Measurements from ENCODE around the gene COQ3. TPM values are rescaled to one million over a fixed set of nuclear protein-coding genes. Genes with fewer than 3 reads are reported as not detected.

Gene COQ3, protein sequence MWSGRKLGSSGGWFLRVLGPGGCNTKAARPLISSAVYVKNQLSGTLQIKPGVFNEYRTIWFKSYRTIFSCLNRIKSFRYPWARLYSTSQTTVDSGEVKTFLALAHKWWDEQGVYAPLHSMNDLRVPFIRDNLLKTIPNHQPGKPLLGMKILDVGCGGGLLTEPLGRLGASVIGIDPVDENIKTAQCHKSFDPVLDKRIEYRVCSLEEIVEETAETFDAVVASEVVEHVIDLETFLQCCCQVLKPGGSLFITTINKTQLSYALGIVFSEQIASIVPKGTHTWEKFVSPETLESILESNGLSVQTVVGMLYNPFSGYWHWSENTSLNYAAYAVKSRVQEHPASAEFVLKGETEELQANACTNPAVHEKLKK
- 4.3 TPM for total RNA-seq

GRCh38 chr6:99393698-99394531 lies at the start of gene COQ3:
TSS of gene COQ3 (minus strand) at chr6:99394195. CDS start at chr6:99394179, 16 bp downstream.
- peak; percentile 60 for DNase-seq (ENCODE audit: low spot score)

DNA sequence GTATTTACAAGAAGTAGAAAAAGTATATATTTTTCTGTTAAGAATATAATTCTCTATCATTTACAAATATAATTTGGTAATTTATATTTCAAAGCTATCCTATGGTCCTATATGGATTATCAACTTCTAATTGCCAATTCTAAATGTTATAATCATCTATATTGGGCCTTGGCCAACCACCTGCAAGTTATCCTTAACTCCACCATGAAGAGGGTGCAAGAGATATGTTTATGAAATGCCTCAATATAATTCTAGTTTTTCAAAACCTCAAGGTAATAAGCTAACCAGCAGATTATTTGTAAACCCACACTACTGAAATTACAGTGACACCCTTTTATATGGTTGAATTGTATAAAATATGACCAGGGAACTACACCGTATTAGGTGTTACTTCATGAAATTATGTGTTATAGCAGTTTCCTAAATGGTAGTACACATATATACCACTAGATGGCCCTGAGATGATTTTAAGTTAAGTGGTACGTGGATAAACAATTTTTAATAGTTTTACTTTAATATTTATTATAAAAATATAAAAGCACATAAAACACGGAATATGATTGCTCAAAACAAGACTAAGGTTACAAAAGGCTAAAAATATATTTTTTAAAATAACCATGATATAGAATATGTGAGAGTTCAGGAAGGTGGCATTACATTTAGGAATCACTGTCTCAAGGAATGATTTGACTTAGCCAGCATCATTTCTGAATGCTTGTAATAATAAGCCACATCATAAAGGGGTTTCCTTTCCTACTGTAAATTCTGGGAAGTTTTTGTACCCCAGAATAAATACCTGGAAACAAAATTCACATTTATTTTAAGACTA lies 40.9 kb upstream of the COQ3 start:
- DNase-seq (ENCODE audit: low spot score), result no peak

DNA sequence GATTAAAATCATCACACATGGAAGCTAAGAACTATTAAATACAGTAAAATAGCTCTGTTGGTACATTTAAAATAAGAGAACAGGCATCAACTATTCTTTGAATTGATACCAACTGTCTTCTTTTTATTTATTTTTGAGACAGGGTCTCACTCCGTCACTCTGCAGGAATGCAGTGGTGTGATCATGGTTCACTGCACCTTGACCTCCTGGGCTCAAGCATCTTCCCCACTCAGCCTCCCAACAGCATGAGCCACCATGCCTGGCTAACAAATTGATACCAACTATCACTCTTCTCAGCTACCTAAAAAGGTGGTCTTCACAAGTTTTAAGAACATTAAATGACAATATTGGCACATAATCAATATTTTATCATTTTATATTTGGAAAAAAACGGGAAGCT lies 38.9 kb upstream of the COQ3 start:
- no peak for DNase-seq (ENCODE audit: low spot score)

GRCh38 chr6:99431901-99432300 lies 37.9 kb upstream of the COQ3 start:
- no peak for DNase-seq (ENCODE audit: low spot score)

DNA sequence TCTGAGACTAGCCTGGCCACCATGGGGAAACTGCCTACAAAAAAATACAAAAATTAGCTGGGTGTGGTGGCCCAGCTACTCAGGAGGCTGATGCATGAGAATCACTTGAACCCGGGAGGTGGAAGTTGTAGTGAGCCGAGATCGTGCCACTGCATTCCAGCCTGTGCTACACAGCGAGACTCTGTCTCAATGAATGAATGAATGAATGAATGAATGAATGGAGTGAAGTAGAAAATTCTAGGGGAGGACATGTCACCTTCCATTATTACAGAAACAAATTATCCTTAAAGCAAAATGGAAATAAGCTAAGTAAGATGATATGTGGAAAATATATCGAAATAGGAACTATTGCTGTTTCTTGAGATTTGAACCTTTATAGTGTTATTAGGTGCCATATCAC lies 34.0 kb upstream of the COQ3 start:
- no peak for DNase-seq (ENCODE audit: low spot score)

GRCh38 chr6:99426451-99426757 lies 32.4 kb upstream of the COQ3 start:
- no peak for DNase-seq (ENCODE audit: low spot score)

DNA sequence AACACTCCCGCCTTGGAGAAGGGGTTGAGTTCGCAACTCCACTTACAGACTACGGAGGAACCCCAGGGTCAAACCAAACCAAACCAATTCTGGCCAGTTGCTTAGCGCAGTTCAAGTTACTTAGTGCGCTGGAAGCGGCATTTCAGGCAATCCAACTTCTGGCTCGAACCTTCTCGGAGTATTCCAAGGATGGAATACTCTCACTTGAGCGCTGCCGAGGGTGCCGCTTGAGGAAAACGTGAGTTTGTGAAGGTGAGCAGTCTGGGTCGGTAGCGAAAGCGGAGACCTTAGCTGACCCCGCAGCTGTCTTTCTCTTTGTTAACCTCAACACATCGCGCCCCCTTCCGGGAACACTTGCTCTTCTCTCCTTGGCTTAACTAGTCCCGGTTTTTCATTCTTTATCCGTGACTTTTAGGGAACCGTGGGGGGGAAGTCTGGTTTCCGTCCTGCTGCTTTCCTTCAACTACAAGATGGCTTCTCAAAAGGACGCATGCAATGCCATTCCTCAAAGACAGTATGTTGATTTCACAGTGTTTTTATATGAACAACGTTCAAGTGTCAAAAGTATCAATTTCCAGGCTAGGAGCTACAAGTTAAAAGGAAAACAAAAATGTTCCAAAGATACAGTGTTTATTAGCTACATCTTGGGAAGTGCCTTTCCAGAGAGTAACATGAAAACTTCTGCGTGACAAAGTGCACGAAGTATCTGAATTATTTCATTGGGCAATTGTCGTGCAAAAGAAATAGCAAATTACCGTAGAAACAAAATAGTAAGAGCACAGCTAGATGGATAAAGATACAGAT lies 31.9 kb upstream of the COQ3 start:
- DNase-seq (ENCODE audit: low spot score), result peak; percentile 82

DNA sequence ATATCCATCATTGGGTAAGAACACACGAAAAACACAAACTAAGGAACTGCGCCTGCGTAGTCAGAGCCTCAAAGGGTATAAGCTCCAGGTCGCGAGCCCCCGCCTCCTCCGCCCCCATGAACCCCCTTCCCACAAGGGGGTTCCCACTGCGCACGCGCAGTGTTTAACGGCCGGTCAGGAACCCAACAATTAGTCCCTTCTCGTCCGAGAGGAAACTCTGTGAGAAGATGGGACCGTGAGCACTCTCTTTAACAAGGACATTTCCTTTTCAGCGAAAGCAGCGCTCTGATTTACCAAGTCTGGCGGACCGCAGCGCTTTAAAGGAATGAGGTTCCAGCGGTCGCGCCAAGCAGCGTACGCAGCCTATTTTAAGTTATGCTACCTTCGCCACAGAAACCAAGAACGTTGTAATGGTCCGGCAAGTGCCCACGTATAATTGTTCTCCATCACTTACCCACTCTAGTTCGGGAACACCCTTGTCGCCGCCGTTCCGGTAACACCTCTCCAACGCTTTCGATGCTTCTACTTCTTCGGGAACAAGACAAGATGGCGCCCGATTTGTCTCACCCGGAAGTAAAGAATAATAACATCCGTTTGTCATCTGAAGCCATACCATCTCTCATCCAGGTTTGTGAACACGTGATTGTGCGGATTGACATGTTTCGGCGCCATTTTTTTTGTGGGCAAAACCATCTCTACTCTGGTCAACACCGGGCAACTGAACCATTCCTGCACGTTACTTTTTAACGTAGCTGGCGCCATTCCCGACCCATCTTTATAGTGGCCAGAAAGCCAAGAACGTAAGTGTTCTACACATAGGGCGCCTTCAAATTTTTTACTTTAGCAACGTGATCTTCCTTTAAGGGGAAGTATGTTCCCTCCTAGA lies 31.0 kb upstream of the COQ3 start, which contains the start of gene PNISR:
Gene PNISR, minus strand, starts transcription at position 548 of the 886 bp plus-strand sequence. CDS start 10,649 bp downstream, outside the sequence.
- peak; percentile 96 for DNase-seq (ENCODE audit: low spot score)

DNA sequence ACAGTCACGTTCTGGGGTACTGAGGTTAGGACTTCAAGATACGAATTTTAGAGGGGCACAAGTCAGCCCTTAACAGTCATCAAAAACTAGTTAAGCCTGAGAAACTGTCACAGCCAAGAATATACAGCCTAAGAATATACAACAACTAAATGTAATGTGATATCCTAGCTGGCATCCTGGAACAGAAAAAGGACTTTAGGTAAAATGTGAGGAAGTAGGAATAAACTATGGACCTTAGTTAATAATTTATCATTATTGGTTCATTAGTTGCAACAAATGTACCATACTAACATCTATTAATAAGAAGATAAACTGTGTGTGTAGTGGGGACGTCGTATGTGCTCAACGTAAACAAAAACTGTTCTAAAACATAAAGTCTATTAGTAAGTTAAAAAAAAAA lies 30.0 kb upstream of the COQ3 start:
- DNase-seq (ENCODE audit: low spot score), result no peak

DNA sequence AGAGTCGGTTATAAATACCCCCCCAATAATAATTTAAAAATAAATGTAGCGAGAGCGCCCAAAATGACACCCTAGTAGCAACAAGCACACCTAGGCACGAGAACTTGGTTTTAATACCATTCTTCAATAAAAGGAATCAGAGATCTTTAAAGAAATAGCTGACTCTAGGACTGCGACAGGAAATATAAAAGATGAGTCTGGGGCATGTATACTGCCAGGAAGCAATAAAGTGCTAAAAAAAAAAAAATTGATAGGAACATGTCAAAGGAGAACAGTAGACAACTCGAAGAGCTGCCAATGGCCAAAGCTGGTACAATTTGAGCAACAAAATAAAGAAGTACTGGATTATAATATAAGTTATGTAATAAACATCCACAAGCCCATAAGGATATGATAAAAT lies 28.9 kb upstream of the COQ3 start:
- DNase-seq (ENCODE audit: low spot score), result no peak

- no peak for DNase-seq (ENCODE audit: low spot score)
These were observed 23.1 kb upstream of the COQ3 start for GRCh38 chr6:99416892-99417767.

DNA sequence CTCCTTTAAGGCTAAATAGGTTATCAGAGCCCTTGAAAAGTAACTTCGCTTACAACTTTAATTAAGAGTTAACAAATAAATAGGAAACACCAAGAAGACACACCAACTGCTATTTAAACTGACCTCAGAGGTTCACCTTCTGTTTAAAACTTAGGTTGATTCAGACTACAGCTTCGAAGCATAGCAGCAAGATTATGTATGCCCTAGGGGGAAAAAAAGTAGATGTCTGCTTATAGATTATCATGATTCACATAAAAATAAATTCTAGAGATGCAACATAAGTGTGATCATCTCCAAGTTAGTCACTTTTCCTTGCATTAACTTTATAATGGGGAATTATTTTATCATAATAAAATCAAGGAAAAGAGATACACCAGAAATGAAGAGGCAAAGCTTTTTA lies 22.2 kb upstream of the COQ3 start:
- no peak for DNase-seq (ENCODE audit: low spot score)

DNA sequence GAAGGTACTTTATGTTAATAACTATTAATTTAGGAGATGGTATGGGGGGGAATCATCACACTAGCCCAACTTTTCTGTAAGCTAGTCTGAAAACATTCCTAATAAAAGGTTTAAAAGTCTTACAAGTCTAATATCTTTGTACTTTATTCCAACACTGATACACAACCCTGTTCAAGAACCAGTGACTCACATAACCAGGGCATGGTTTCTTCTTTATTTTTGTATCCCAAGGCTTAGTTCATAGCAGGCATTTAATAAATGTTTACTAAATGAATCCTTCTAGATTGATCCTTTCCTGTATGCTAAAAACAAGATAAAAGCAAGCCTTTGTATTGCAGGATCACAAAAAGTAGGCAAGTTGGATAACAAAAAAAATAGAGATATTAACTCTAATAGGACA lies 21.5 kb upstream of the COQ3 start:
- no peak for DNase-seq (ENCODE audit: low spot score)

DNA sequence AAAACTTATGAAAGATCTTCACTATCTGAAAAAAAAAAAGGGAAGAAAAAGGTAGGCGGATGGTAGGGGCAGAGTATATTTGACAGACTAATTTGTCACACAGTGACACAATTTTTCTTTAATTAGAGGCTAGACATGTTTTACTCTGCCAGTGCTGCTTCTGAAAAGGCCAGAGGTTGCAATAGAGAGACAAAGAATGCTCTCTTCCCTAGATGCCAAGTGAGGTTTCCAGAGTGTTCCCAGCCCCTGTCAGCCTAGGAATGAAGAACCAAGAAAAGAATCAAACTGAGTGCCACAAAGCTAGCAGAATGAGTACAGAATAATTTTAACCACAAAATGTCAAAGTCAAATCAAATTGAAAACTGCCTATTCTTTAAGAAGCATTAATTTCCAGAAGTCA lies 18.1 kb upstream of the COQ3 start:
- DNase-seq (ENCODE audit: low spot score), result no peak

GRCh38 chr6:99409672-99410071 lies 15.7 kb upstream of the COQ3 start:
- no peak for DNase-seq (ENCODE audit: low spot score)

DNA sequence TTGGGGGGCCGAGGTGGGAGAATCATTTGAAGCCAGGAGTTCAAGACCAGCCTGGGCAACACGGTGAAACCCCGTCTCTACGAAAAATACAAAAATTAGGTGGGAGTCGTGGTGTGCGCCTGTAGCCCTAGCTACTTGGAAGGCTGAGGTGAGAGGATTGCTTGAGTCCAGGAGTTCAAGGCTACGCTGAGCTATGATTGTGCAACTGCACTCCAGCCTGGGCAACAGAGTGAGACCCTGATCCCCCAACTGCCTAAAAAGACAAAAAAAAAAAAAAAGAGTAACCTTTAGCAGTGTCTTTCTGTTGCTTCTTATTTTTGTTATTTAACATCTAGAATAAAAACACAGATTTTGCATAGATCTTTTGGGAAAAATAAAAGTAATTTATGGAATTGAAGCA lies 13.1 kb upstream of the COQ3 start:
- DNase-seq (ENCODE audit: low spot score), result no peak

GRCh38 chr6:99402448-99402847 lies 8.5 kb upstream of the COQ3 start:
- no peak for DNase-seq (ENCODE audit: low spot score)

DNA sequence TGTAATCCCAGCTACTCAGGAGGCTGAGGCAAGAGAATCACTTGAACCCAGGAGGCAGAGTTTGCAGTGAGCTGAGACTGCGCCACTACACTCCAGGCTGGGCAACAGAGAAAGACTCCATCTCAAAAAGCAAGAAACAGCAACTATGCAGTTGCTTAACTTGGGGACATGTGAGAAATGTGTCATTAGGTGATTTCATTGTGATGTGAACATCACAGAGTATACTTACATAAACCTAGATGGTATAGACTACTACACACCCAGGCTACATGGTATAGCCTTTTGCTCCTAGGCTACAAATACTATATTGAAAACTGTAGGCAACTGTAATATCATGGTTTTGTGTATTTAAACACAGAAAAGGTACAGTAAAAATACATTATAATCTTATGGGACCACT lies 3.3 kb upstream of the COQ3 start:
- no peak for DNase-seq (ENCODE audit: low spot score)

- DNase-seq (ENCODE audit: low spot score), result no peak
These were observed 663 bp downstream of the COQ3 start for GRCh38 chr6:99393366-99393697.

GRCh38 chr6:99390896-99391295 lies 3.1 kb downstream of the COQ3 start:
- DNase-seq (ENCODE audit: low spot score), result no peak
